Stimulated activated CD8-positive, alpha-beta memory T cell treated with anti-CD3 and anti-CD28 coated beads, Interleukin-15, amount 100 ng/mL, for 4 hours (primary cell): ENCODE data around the gene P4HB.

Experiments used
- DNase-seq, 2 donors: peaks; one replicate each; pipeline ENCODE4 v3.0.0-alpha.2; 2020; ENCODE audit warnings: low read depth in 2 of 2

P4HB gene

DNA sequence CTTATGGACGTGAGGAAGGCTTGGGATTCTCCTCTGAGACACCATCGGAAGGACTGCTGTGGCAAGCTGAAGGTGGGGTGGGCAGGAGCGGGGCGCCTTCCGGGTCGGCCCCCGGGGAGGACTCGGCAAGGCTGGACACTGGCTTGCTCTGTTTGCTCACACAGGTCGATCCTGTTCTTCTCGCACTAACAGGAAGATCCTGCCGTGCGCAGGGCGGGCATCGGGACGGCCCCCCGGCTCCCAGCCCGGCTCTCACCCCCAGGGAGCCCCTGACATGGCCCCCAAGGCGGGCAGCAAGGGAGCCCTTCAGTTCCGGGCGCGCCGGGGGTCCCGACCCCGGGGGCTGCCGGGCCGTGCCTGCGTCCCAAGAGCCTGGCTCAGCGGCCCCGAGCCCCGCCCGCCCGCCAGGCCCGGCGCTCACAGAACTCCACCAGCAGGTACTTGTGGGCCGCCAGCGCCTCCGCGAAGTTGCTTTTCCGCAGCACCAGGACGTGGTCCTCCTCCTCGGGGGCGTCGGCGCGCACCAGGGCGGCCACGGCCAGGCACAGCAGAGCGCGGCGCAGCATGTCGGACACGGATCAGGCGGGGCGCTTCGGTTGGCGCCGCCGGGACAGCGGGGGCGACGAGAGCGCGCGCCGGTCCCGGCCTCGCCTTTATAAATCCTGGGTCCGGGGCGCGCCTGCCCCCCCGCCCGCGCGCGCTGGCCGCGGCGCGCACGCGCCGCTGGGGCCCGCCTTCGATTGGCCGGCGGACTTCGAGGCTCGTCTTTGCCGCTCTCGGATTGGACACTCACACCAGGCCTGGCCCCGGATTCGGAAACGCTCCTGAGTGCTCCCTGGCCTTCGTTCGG lies at the start of gene P4HB:
P4HB (minus strand) TSS at position 630 of the 850 bp plus-strand sequence; CDS start at position 566, 64 bp downstream.
- no peak for DNase-seq

DNA sequence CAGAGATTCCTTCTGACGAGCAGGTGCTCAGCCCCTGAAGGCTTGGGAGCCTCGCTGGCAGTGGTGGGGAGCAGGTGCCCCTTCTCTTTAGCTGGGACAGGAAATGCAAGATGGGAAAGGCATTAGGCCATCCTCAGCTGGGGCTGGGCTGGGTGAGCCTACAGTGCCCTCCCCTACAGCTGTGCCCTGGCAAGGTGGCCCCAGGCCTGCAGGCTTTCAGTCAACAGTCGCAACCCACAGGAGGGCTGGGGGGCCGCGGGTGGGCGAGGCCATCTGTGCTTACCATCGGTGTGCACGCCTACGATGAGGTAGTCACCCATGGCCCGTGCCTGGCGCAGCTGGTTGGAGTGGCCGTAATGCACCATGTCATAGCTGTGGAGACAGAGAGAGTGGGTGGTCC lies 48.9 kb upstream of the P4HB start:
- DNase-seq, result no peak

DNA sequence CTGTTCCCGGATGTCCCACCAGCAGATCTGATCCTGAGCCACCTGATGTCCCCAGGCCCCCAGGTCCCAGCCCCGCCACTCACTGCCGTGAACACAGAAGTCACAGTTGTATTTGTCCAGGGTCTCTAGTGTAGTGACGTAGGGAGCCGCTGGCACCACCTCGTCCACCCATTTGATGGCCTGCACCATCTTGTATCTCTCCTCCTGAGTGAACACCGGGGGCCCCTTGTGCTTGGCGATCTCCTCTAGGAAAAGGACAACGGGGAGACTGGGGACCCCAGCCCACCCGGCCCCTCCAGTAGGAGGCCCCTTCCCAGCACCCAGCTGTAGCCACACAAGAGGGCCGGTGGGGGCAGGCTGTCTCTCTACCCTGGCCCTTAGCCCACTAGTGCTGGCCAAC lies 48.5 kb upstream of the P4HB start:
- DNase-seq, result no peak

DNA sequence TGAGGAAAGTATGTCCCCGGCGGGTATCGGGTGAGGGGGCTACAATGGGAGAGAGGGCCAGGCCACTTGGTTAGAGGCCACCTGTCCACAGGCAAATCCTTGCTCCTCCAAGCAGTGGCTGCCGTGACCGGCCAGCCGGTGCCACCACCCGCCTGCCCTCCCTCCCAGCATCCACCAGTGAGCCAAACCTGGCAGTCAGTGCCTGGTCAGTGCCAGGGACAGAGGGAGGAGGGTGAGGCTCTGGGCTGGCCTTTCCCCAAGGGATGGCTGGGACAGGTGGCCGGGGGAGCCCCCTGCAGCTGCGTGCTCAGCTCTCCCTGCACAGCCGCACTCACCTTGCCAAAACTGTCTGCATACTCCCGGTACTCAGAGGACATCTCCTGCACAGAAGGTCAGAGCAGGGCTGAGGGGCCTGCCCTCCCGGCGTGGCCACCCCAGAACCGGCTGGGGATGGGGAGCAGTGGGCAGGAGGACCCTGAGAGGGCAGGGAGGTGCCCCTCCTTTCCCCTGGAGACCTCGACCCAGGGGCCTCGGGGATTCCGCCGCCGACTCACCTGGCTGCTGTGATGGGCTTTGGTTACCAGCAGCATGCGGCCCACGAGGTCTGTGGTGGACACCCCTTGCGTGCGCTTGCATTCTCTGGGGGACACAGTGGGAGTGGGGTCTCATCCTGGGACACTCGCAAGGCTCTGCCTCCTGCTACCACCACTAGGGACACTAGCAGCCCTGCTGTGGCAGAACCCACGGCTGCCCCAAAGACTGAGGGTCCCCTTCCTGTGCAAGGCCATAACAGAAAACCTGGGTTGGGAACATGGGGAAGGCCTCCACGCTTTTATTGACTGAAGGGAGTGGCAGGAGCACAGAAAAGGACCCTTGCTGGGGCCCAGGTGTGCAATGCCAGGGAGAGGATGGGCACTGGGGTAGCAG lies 47.1 kb upstream of the P4HB start:
- no peak for DNase-seq

DNA sequence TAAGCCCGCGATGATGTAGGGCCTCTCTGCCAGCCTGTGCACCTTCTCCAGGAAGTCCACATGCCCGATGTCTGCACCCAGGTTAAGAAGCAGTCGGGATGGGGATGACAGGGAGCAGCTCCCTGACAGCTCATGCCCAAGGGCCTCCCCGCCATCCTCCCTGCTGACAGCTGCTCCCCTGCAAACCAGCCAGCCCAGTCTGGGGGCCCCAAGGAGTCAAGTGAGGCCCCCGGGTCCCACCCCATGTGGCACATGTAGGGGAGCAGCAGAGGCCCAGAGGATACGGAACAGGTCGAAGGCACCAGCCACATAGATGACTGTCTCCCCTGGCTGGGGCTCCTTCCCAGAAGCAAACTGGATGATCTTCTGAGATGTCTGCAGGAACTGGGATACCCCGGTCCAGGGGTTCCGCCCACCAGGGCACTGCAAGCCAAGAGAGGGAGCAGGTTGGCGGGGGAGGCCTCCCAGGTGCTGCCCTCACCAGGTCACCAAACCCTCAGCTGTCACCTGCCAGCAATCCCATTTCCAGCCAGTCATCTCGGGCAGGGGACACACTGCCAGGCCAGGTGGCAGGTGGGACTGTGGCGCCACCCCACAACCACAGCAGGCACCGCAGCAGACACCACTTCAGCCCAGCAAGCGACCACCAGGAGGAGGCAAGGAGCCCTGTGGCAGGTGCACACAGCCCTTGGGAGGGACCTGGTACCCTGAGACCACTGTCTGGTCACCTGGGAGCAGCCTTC lies 46.3 kb upstream of the P4HB start:
- no peak for DNase-seq

DNA sequence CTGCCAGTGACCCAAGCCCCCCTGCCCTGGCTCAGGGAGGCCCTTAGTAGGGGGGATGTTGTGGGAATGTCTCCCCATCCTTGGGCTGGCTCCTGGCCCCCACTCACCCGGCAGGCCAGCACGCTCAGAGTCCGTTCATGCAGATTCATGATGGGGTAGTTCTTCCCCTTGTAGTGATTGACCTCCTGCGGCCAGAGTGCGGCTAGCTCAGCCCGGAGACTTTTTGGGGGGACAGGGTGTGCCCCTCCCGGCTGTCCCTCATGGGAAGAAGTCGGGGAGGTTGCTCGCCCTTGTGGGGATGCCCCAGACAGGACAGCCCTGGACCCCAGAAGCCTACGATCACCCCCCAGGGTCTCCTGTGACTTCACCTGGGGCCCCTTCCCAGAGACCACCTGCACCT lies 45.7 kb upstream of the P4HB start:
- no peak for DNase-seq

DNA sequence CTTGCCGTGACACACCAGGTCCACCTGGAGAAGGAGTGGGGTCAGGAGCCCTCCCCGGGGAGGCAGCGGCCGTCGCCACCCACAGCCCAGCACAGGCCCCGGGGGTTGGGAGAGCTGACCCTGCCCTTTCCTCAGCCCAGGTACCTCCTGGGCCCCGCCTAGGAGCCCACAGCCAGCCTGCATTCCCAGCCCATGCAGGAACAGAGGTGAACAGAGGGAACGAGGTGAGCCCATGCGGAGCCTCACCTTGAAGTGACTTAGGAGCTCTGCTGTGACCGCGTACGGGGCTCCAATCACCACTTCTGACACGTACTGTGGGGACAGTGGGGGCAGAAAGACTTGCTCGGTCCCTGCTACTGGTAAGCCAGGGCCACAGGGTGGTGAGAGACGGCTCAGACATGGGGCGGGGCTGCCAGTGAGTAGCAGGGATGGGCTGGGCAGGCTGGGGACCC lies 45.1 kb upstream of the P4HB start:
- DNase-seq, result no peak

DNA sequence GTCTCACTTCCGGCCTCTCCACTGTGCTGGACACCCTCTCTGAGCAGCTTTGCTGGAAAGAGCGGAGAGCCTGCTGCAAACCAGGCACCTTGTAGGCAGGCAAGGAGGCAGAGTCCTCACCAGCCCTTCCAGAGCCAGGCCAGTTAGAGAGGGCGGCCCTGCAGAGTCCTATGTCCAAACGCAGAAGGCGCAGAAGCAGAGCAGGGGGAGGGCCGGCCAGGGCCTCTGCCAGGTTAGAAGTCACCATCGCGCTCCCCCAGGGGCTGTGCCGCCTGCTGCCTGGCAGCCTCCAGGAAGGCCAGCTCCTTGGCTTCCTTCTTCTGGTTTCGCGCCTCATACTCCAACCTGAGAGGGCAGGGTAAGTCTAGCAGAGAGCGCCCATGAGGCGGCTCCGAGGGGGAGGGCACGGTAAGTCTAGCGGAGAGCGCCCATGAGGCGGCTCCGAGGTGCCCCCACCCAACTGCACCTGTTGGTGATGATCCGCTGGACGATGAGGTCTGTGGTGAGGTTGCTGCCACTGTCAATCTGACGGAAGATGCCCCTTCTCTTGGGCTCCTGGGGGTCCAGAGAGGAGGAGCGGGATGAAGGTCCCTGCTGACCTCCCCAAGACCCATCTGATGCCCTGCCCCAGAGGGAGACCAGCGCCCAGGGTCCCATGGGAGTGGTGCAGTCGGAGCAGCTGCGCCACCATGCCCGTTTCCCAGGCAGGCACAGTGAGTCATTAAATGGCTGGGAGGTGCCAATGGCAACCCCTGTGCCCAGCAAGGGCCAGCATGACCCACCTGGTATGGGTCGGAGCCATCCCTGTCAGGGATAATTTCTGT lies 44.5 kb upstream of the P4HB start:
- no peak for DNase-seq

DNA sequence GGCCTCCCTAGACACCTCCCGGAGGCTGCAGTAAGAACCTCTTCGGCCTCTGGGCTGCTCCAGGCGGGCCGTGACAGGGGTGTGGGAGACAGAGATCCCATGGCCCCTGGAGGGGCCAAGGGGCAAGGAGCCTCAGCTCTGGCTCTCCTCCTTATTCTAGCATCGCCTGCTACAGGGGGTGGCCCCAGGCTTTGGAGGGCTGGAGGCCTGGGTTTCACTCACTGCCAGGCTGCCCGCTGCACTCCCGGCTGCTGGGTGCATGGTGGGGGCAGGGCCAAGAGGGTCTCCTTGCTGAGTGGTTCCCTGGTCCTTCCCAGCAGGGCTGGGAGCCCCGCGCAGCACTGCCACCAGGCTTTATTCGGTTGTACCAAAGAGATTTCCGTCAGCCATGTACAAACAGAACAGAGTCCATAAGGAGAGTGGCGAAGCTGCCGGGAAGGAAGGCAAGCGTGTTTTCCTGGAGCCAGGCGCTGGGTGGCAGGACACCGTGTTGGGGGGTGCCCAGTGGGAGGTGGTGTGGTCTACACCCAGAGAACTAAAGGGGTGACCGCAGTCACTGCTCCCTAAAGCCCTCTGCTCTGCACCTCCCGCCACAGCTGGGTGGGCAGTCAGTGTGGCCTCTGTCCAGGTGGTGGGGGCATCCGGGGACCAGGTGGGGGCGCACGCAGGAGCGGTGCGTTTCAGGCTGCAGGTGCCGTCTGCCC lies 43.7 kb upstream of the P4HB start:
- no peak for DNase-seq

DNA sequence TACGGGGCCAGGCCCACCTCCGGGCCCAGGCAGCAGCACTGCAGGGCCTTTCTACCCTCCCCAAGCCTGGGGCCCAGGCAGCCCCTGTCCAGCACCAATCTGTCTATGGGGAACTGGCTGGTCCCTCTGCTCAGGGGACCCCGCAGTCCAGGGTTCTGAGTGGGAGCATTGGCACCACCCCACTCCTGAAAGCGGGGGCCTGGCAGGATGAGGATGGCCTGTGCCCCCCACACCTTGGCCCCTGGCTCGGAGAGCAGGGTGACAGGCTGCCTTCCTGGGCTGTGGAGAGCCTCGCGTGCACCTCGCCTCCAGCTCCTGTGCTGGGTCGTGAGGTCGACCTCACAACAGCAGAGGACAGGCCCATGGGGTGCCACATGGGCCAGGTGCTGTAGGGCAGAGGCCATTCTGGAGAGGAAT lies 43.1 kb upstream of the P4HB start:
- DNase-seq, result no peak

DNA sequence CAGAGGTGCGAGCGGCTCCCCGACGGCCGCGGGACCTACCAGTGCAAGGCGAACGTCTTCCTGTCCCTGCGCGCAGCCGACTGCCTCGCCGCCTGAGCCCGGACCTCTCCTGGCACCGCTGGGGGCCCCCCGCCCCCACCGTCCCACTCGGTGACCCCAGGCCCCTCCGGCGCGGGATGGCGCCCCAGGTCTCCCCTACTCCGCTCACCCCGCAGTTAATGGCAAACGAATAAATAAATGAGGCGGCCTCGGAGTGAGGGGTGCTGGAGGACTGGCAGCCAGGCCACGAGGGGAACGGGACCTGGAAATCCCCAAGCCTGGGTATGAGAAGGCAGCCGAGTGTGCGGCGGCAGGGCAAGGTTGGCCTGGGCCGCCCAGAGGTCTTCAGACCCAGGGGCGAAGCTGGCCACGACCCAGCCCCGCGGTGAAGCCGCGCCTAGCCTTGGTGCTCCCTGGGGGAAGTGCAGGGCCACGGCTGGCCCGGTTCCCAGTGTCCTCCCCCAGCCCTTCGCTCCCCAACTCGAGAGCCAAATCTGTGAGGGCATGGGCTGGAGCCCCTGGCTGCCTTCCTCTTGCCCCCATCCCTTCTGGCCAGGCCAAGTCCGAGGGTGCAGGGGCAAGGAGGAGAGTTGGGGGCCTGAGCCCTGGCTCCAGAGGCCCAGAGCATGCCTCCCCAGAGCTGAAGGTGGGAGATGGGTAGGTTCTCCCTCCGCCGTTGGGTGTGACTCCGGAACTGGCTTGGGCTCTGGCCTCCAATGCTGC lies 42.5 kb upstream of the P4HB start:
- no peak for DNase-seq

DNA sequence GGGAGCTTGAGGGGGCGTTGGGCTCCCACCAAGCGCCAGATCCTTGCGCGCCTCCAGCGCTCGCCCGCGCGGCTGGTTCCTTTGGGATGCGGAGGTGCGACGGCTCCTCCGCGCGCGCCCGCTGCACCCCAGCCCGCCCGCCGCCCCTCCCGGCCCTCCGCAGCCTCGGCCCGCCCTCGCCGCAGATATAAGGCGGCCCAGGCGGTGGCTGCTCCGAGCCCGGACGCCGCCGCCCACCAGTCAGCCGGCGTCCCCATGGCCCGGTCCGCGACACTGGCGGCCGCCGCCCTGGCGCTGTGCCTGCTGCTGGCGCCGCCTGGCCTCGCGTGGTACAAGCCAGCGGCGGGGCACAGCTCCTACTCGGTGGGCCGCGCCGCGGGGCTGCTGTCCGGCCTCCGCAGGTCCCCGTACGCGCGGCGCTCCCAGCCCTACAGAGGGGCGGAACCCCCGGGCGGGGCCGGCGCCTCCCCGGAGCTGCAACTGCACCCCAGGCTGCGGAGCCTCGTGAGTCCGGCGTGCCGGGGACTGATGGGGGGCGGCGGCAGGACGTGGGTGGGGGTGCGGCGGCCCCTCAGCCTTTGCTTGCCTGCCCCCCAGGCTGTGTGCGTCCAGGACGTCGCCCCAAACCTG lies 41.8 kb upstream of the P4HB start, which contains the start of gene NPB:
NPB (plus strand) TSS at position 216 of the 630 bp plus-strand sequence; CDS start at position 256, 40 bp downstream.
- DNase-seq, result no peak

DNA sequence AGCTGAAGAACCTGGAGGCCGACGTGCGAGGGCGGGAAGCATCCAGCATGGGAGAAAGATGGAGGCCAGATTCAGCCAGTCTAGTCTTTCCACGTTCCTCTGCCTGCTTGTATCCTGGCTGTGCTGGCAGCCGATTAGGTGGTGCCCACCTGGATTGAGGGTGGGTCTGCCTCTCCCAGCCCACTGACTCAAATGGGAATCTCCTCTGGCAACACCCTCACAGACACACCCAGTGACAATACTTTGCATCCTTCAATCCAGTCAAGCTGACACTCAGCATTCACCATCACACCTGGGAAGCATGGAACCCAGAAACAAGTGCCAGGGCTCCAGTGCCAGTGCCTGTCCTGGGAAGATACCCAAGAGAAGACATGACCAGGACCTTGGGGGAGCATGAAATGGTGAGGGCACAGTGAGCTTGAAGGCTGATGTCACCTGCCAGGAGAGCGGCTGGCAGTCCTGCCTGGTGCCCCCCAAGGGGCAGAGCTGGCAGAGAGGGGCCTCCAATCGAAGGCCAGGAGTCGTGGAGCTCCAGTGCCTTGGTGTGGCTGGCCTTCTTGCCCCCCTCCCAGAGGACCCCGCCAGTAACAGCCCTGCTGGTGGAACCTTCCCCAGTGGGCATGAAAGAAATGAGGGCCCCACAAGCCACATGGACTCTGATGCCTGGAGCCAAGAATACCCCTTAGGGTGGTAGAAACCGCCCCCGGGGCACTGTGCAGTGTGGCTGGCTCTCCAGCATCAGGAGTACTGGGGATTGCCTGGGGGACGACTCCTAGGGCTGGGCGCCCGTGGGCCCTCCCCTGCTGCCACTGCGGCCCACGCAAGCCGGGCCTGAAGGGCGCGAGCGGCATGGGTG lies 41.1 kb upstream of the P4HB start:
- DNase-seq, result no peak

DNA sequence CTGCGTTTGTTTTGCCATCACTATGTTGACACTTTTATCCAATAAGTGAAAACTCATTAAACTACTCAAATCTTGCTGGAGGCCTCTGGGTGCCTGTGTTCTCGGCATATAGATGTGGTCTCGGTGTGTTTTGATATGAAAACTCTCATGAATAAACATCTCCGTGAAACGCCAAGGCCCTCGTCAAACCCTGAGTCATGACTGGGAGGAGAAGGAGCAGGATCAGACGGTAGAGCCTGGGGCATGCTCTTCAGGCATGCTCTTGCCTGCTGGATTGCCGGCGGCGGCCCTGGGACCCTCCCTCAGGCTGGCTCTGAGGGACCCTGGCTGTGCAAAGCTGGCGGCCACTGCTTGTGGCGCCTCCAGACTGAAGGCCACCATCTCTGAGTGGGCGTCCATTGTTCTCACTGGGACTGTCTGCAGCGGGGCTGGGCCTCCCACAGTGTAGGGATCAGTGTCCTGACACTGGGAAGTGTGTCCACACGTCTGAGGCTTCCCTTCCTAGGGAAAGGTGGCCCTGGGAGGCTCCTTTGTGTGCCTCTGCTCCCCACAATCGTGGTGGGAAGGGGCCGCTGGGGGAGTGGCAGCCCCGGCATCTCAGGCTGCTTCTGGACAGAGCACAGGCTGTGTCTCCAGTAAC lies 40.0 kb upstream of the P4HB start:
- no peak for DNase-seq

DNA sequence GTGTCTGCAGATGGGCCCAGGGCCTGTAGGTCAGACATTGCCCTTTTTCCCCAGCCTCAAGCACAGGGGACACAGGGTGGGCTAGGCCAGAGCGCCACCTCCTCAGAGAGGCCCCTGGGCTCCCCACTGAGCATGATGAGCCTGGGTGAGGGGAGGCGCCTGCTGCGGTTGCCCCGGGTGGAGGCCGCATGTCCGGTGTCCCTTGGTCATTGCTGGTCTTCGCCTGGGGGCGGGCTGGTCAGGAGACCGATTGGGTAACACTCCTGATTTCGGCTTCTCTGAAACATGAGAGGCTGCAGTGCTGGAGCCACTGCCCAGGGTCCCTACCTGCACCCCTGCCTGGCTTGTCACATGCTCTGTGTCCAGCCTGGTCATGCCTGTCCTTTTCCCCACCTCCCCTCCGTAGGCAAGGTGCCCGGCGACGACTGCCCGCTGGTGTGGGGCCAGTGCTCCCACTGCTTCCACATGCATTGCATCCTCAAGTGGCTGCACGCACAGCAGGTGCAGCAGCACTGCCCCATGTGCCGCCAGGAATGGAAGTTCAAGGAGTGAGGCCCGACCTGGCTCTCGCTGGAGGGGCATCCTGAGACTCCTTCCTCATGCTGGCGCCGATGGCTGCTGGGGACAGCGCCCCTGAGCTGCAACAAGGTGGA lies 39.3 kb upstream of the P4HB start:
- no peak for DNase-seq

DNA sequence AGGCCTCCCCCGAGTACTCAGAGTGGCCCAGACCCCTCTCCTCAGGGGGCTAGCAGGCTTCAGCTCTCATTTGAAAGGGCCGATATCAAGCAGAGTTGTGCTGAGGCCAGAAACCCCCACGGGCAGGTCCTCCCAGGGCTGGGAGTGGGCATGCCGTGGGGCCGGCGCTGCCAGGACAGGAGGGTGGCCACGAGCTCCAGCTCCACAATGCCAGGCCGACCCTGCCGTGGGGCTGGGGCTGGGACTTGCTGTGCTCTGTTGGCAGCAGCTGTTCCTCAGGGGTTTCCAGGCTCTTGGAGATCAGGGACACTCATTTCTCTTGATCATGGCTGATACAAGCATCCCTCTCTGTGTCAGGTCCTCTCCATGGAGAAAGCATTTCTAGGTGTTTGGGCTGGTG lies 38.5 kb upstream of the P4HB start:
- DNase-seq, result no peak
